Stimulated activated CD8-positive, alpha-beta memory T cell treated with anti-CD3 and anti-CD28 coated beads, Interleukin-7, amount 100 ng/mL, for 24 hours (primary cell): ENCODE measurements around the gene PCGF5.
A peak's percentile ranks its signal among the peaks of the same experiment; 100 is the strongest.
"Not testable (repeated sequence)": the region's sequence is repeated elsewhere in the genome, so short reads cannot be mapped to it uniquely, and the experiment has no call there.

Source experiments
- DNase-seq: peaks from one replicate; pipeline ENCODE4 v3.0.0-alpha.2; 2020; ENCODE audit warnings: low read depth

Gene PCGF5

DNA sequence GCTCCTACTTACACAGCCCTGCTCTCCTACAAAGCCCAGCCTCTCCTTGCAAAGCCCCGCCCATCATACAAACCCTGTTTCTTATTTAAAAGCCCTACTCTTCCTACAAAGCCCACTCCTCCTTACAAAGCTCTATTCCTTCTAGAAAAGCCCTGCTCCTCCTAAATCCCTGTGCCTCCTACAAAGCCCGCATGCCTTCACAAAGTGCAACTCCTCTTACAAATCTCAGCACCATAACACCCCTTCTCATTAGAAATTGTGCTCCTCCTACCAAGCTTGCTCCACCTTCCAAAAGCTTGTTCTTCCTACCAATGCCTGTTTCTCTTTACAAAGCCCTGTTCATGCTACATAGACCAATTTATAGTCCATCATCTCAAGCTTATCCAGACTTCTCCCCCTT, 66.1 kb downstream of the PCGF5 start:
- DNase-seq, result no peak

GRCh38 chr10:91287276-91287675, 66.8 kb downstream of the PCGF5 start:
- no peak for DNase-seq

DNA sequence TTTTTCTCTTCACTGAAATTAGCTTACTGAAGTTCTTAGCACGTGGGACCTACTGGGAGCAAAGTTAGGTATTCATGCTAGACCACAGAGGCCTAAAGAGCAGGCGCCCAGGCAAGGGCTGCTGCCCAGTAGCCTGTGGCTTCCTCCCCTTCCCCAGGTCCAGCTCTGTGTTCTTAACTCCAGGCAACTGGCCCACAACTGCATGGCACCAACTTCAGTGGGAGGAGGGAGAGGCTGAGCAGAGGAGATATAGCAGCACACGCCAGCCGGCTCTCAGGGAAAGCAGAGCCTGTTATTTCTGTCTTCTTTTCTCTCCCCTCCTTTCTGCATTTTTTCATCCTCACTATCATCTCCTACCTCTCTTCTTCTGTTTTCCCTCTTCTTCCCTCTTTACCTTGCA, 67.4 kb downstream of the PCGF5 start:
- DNase-seq, result no peak

DNA sequence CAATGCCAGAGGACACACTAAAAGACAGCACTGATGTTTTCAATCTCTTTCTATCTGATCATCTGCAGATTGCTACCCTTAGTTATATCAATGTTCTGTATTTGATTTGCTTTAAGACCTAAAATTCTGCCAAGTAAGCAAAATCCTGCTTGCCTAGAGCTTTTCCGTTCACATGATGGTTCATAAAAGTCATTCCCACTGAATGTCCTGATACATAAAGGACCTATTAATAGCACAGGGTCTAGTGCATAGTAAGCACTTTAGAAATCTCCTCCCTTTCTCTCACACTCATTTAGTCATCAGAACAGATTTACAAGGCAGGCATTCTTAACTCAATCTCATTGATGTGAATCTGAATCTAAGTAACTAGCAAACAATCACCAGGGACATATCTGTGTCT, 68.8 kb downstream of the PCGF5 start:
- no peak for DNase-seq

DNA sequence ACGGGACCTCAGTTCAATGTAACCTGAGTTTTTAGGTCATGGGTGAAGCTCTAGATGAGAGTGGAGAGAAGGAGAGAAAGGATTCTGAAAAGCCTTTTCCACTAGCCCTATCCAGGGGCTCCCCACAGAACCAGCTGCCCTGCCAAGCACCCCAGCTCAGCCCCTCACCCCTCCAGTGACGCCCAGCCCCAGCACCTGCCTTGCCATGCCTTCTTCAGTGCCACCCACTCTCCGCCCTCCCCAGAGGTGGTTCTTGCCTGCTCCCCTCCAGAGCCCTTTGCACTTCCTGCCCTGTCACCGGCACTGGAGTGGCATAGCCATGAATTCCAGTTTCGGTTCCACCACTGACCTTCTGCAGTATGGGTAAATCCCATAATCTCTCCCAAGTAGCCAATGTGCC, 70.1 kb downstream of the PCGF5 start:
- no peak for DNase-seq

DNA sequence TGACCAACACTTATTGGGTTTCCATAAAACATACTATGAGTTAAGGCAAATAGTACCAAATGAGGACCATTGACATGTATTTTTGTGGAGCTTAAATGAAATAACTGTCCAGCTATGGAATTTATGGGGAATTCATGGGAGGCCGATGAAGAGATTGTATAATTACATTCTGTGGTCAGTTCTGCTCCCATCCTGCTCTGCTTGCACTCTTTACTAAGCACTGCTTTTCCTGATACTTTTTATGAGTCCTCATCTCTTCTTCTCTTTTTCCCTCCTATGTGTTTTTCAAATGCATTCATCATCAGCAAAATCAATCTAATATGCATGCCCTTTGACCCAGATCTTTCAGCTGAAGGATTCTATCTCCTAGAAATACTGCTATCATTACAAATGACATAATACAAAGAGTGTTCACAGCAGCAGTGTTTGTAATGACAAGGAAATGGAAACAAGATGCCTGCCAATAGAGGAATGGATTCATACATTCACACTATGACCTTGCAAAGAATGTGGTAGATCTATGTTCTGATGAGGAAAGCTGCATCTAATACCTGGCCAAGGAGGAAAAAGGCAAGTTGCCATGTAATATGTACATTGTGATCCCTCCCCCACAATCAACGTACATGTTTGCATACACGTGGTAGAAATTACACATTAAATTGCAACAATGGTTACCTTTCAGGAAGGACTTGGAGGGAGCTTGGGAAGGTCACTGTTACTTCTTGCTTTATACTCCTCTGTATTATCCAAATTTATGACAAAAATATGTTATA, 73.9 kb downstream of the PCGF5 start:
- no peak for DNase-seq

- DNase-seq, result no peak
Measured at GRCh38 chr10:91295346-91295745, 74.9 kb downstream of the PCGF5 start.

GRCh38 chr10:91296471-91296870, 76.0 kb downstream of the PCGF5 start:
- DNase-seq, result no peak

DNA sequence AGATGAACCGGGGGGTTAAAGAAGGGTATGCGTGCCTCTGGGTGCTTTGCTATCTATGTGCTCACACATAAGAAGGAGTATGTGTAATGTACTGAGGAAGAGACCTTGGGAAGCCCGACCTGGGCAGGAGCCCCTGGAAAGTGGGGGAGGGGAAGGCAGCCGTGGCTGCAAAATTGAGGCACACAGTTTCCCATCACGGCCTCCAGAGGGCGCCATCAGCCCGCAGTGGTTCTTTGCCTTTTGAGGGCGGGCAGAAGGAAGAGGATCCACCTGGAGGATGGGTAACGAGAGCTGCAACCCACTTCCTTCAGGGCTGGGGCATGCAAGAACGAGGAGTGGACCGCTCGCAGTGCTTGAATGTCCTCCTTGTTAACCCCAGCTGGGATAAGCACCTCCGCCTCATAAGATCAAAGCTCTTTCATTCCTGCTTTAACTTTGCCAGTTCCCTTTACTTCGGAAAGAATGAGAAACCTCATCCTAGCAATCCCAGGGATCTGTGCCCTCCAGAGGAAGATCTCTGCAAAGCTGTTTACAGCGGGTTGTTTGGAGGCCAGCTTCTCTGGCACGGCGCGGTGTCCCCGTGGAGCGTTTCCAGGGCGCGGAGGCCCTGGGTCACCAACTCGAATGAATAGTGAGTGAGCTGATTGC, 77.9 kb downstream of the PCGF5 start:
- peak; percentile 61 for DNase-seq

GRCh38 chr10:91299999-91300575, 79.6 kb downstream of the PCGF5 start:
- no peak for DNase-seq

DNA sequence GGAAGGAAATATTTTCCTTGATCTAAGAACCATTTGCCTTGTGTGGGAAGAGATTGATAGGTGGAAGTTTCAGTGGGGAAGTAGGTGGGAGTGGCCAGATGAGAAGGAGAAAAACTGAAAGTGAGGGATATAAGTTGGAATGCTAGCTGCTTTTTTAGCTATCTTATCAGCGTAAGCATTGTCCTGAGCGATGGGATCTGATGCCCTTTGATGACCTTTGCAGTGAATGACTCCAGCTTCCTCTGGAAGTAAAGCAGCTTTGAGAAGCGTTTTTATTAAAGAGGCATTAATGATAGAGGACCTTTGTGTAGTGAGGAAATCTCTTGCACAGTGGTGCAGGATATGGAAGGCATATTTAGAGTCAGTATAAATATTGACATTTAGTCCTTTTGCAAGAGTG, 82.5 kb downstream of the PCGF5 start:
- DNase-seq, result not testable (repeated sequence)

- DNase-seq, result not testable (repeated sequence)
Measured at GRCh38 chr10:91305979-91306378, 85.5 kb downstream of the PCGF5 start.

DNA sequence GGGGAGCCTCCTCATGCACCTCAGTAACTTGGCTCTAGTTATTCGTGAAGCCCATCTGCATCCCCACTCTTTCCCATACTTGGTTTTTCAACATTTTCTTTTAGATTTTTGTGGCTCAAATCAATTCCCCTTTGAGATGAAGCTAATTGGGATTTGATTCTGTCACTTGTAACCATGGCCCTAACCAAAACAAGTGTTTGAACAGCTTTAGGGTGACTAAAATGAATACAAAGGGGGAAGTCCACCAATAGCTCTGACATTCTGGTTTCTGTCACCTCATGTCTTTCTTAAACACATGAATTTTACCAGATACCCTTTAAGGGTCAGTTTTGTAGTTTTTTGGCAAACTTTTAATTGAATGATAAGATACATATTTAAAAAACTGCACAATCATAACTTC, 87.0 kb downstream of the PCGF5 start:
- no peak for DNase-seq

GRCh38 chr10:91309711-91310110, 89.2 kb downstream of the PCGF5 start:
- no peak for DNase-seq

GRCh38 chr10:91311601-91312381, 91.3 kb downstream of the PCGF5 start:
- DNase-seq, result no peak

GRCh38 chr10:91312382-91312733, 91.9 kb downstream of the PCGF5 start:
- DNase-seq, result no peak

- no peak for DNase-seq
Measured at GRCh38 chr10:91313796-91314485, 93.5 kb downstream of the PCGF5 start.

DNA sequence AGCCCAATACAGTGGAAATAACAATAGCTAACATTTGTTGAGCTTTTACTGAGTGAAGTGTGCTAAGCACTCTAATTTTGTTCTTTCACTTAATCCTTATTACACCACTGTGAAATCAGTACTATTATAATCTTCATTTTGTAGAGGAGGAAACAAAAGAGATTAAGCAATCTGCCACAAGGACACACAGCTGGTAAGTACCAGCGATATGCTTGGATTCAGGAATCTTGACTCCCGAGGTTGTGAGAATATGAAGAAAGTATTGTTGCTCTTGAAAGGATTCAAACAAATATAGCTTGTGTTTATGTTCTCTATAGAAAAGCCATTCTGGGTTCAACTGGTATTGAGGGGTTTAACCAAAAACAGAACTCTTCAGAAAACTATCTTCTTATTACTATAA, 96.0 kb downstream of the PCGF5 start:
- no peak for DNase-seq

DNA sequence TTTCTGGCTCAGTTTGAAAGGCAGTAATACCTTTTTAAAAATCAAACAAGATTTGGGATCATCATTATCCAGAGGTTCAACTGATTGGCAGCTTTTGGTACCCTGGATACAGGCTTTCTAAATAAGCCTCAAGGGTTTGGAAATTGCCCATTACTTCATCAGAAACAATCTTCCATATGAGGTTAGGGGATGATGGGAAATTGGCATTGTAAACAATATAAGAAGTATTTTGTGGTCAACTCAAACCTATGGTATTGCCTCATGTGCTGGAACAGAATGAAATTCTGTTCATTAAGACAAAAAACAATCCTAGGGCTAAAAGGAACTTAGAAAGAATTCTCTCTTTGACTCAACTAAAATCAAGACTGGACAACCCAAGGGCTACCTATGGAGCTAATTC, 97.1 kb downstream of the PCGF5 start:
- no peak for DNase-seq

- DNase-seq, result no peak
Measured at GRCh38 chr10:91319336-91319735, 98.9 kb downstream of the PCGF5 start.

DNA sequence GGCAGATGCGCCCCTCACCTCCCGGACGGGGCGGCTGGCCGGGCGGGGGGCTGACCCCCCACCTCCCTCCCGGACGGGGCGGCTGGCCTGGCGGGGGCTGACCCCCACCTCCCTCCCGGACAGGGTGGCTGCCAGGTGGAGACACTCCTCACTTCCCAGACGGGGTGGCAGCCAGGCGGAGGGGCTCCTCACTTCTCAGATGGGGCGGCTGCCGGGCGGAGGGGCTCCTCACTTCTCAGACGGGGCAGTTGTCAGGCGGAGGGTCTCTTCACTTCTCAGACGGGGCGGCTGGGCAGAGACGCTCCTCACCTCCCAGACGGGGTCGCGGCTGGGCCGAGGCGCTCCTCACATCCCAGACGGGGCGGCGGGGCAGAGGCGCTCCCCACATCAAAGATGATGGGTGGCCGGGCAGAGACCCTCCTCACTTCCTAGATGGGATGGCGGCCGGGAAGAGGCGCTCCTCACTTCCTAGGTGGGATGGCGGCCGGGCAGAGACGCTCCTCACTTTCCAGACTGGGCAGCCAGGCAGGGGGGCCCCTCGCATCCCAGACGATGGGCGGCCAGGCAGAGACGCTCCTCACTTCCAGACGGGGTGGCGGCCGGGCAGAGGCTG, 102.9 kb downstream of the PCGF5 start:
- not testable (repeated sequence) for DNase-seq
